ENCODE data around the gene ABHD6.
A peak's percentile ranks its signal among the peaks of the same experiment; 100 is the strongest.
"Not testable (repeated sequence)": the region's sequence is repeated elsewhere in the genome, so short reads cannot be mapped to it uniquely, and the experiment has no call there.

The ABHD6 gene, protein sequence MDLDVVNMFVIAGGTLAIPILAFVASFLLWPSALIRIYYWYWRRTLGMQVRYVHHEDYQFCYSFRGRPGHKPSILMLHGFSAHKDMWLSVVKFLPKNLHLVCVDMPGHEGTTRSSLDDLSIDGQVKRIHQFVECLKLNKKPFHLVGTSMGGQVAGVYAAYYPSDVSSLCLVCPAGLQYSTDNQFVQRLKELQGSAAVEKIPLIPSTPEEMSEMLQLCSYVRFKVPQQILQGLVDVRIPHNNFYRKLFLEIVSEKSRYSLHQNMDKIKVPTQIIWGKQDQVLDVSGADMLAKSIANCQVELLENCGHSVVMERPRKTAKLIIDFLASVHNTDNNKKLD

DNA sequence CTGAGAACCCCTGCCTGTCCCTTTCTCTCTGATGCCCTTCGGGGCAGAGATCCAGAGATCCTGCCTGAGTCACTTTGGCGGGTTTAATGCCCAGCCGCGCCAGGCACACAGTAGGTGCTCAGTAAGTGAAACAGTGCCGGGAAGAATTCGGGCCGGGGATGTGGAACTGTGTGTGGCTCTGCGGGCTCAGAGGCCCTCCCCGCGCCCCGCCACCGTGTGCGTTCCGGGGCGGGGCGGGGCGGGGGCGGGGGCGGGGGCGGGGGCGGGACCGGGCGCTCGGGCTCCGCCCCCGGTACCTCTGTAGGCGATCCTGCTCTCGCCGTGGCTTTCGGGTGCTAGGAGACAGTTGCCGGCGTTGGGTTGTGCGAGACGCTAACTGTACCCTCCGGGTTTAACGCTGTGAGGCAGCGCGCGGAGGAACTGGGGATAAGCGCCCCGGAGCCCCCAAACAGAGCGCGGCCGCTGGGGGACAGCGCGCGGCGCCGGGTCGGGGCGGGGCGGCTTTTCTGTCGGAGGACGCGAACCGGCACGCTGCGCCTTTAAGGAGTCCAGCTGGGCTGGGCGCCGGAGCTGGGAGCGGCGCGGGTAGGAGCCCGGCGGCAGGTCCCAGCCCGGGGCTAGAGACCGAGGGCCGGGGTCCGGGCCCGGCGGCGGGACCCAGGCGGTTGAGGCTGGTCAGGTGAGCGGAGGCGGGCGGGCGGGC, at the start of gene ABHD6:
Gene ABHD6 (plus strand): TSS at position 555 of the 703 bp plus-strand sequence. CDS start 18,795 bp downstream, outside the sequence.
- DNase-seq, result peak; percentile 71 to 85

DNA sequence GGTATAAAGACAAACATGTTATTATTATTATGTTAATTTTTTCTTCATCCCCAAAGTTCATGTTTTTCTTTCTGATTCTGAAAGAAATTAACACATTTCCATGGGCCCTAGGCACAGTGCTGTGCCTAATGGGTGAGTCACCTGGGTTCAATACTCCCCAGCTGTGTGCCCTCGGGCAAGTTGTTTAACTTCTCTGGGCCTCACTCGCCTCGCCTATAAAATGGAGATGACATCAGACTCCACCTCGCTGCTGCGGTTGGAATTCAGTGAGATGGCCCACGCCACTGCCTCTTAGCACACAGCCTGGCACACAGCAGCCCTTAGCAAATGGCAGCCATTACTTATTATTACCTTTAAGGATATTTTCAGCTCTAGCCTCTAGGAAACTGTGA, 49.4 kb upstream of the ABHD6 start:
- DNase-seq, result no peak

DNA sequence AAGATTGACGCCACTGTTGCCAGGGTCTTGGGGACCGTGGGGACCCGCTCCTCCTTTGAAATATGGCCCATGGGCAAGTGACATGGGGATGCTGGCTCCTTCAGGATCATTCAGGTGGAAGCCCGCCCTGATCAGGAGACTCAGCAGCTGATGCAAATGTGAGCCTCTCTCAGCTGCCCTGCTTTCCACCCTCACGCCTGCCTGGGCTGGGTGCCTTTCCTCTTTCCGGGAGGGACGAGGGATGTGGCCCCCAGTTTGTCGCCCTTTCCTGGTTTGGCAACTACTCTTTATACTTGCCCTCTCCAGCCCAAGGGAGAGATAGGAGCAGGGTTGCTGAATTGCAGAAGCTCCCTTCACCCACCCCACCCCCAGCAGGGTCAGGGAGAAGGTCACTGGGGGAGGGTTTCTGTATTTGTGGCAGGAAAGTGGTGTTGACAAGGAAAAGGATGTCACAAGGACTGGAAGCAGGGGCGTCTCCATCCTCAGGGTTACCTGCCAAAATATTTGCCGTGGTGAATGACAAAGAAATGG, 48.6 kb upstream of the ABHD6 start:
- DNase-seq, result no peak

DNA sequence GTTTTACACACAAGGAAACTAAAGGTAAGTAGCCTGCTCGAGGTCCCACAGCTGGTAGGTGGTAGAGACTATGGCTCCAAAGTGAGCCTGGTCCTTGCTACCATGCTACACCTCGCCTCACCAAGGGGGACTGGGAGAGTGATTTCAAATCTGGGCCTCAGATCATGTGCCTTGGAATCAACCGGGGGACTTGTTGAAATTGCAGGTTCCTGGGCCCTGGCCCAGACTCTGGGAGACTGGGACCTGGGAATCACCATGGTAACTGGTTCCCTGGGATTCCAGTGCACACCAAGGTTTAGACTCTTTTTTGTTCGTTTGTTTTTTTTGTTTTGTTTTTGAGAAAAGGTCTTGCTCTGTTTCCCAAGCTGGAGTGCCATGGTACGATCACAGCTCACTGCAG, 47.9 kb upstream of the ABHD6 start:
- DNase-seq, result no peak

DNA sequence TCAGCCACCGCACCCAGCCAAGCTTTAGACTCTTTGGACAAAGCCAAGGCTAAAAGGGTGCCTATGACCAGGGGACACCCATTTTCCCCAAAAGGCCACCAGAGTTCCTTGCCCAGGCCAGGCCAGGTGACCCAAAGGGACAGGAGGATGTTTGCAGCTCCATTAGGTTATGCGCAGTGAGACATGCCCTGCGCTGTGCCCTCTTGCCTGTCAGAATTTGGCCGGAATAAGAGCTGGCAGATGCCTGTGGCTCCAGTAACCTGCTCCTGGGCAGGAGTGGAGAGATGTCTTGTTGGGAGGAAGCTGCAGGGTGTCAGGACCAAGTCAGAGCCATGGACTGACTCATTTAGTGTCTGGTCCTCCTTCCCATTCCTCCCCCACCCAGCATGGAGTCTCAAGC, 47.3 kb upstream of the ABHD6 start:
- DNase-seq, result no peak

DNA sequence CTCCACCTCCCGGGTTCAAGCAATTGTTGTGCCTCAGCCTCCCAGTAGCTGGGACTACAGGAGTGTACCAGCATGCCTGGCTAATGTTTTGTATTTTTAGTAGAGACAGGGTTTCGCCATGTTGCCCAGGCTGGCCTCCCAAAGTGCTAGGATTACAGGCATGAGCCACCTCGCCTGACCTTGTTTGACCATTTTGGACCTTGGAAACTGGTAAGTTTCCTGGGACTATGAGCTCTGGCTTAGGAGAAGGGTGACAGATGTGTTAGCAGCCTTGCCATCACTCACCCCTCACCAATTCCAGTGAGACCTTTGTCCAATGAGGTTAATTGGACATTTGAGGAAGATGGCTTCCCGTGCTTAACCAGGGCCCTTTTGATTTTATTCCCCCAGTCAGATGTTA, 46.7 kb upstream of the ABHD6 start:
- no peak for DNase-seq

DNA sequence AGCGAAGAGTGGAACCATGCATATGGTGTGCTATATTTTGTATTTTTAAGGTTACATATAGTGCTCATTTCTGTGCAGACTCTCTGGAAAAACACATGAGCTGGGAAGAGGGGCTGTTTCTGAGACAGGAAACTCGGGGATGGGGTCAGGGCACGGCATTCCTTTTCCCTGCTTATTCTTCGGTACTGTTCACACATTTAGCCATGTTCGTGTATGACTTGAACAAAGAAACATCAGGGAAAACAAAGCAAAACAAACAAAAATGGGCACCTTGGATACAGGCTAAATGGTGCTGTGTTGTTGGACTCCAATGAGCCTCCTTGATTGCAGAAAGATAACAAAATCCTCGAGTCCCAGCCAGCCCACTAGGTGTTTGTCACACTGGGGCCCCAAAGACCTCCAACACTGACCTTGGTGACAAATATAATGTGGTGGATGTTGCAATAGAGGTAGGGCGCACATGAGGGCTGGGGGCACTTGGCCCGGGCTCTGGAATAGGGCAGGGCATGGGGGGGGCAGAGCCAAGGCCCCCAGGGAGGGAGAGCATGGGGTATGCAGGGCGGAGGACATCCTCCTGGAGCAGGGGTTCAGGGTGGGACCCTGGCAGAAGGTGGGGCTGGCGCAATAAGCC, 46.1 kb upstream of the ABHD6 start:
- DNase-seq, result no peak

DNA sequence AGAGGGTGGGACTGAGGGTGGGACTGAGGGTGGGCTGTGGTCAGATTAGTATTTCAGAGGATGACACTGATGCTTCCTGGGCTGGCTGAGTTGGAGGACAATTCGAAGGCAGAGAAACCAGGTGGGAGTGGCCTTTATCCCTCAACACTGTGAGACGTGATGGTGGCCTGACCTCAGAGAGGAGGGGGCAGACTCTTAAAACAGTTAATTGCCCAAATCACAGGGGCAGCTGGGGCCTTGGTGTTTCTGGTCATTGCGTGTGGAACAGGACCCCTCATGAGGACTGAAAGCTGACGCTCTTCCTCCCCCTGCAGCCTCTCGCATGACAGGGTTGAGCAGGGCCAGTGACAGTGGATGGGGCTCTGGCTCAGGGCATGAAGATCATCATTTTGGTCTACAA, 45.5 kb upstream of the ABHD6 start:
- DNase-seq, result no peak

DNA sequence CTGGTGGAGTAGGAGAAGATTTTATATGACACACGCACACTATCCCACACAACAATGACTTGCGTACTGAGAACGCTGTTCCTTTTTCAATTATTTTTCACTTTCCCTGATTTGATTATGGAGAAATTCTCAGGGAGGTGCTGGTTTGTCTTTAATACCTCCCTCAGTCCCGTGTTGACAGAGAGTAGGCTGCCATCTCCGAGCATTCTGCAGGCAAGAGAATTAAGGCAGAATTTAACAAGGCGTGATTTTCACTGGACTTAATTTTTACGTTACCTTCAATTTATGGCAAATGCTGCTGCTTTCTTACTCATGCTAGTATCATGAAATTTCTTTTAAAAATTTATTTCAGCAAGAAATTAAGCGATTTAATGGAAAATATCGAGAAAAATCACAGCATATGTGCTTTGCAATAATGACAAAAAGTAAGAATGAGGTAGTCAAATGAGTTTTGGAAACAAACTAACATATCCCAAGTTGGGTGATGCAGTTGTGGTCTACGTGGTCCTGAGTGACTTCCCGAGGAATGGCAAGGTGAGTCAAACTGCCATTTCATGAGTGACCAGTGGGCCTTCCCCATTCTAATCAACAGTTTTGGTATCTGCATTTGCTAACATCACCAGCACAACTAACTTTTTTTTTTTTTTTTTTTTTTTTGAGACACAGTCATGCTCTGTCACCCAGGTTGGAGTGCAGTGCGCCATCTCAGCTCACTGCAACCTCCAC, 43.7 kb upstream of the ABHD6 start:
- no peak for DNase-seq

DNA sequence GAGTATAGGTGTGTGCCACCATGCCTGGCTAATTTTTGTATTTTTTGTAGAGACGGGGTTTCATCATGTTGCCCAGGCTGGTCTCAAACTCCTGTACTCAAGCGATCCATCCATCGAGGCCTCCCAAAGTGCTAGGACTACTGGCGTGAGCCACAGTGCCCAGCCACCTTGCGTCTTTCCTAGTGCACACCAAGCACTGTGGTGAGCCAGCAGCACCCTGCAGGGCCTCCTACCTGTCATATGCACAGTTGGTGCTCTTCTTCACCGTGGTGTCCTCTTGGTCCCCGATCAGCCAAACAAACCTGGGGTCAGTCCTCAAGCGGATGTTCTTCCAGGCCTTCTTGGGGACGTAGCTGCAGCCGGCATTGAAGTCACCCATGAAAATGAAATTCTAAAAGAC, 40.0 kb upstream of the ABHD6 start:
- DNase-seq, result no peak

DNA sequence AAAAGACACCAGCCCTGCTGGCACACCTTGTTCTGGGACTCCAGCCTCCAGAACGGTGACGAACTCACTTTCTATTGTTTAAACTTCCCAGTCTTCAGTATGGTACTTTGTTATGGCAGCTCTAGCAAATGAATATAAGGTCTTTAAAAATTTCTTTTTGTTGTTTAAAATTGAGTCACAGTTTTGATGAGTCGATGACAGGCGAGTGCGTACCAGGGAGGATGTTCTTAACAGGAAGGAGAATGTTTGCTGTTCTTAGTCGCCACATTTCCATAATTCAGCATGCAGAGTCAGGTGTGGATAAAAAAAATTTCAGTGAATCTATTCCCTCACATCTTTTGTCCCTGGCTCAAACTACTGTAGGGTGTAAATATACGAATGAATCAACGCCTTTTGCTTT, 39.2 kb upstream of the ABHD6 start:
- DNase-seq, result no peak

DNA sequence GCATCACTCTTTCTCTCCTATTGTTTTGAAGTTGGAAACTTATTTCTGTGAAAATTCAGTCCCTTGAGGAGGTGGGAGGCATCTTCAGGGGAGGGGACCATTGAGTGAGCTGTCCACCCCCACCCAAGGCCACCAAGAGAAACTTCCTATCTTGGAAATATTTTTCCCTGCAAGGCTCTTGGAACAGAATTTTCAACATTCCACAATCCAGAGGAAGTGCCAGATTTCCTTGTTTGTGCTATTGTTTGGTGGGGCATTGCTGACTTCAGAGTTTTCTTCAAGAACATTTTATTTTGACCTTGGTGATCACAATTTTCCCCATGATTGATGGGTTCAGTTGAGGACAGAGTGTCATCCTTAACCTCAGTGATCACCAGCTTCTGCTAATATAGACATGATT, 38.8 kb upstream of the ABHD6 start:
- no peak for DNase-seq

DNA sequence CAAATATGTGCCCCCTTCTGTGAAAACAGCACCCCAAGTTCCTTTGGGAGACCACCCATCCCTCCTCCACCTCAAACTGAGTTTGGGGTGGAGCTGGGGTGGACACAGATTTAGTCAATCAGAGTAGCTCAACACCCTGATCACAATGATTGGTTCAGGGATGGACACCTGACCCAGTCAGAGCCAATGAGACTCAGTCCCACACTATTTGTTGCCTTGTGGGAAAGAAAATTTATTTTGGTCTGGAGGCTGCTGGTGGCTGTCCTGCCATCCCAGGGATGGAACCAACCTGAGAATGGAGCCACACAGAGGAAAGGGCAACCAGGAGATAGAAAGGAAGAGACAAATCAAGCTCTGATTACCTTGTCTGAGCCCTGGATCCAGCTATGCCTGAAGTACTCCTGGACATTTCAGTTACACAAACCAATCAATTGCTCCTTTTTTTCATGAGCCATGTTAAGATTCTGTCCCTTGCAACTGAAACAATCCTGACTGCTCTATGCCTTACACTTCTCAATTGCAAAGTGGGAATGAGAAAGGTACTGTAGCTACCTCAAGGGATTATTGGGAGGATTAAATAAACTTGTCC, 37.4 kb upstream of the ABHD6 start:
- DNase-seq, result no peak

DNA sequence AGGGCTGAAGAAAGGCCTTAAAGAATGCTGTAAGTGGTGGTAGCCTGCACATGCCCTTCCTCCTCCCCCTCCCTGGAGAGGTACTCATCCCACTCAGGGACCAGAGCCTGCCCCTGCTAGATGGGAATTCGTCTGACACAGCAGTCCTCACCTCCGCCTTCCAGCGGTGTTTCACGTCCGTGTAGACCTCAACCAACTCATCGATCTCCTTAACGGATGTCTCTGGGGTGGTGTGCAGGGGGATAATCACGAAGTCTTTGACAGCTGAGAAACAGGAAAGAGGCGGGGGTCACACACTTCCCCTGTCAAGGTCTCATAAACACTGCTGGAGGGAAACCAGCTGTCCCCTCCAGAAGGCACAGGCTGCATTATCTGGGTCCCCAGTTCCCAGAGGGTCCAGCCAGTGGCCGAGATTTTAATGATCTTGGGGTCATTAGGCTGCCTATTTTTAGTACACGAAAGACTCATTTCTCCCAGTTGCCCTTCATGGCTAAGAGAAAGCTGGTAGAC, 36.7 kb upstream of the ABHD6 start:
- no peak for DNase-seq

DNA sequence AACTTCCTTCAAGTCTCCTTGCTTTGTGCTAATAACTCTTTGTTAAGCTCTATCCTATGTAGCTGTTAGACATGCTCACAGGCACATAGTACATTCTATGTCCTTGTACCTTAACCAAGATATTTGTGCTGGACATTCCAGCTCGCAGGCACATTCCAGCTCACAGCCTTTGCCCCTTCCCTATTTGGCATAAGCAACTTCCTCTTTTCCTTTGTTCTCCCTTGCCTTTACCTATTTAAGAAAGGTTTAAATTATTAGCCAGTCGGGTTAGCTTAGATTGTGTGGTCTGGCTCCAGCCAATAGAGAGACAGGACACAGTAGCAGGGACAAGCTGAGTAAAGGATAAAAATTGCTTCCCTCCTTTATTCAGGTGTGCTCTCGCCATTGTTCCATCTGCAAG, 36.1 kb upstream of the ABHD6 start:
- DNase-seq, result not testable (repeated sequence)

DNA sequence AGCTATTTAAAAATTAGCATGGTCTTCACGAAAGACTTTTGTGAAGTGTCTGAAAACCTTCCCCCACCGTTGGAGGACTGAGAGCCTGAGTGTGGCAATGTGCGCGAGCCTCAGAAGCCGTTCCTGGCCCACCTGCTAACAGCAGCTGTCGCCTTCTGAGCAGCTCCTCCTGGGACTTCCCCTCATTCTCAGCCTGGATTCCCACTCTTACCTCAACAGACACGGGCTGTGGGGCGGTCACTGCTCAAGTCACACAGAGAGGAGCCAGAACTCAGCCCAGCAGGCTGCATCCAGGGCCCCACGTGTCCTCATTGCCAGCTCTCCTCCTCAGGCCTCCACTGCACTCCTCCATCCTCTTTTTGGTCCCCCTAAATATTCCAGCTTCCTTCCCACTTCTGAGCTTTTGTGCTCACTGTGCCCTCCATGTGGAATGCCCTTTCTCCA, 34.7 kb upstream of the ABHD6 start:
- peak in 1 of 2 donors; percentile 9 for DNase-seq

DNA sequence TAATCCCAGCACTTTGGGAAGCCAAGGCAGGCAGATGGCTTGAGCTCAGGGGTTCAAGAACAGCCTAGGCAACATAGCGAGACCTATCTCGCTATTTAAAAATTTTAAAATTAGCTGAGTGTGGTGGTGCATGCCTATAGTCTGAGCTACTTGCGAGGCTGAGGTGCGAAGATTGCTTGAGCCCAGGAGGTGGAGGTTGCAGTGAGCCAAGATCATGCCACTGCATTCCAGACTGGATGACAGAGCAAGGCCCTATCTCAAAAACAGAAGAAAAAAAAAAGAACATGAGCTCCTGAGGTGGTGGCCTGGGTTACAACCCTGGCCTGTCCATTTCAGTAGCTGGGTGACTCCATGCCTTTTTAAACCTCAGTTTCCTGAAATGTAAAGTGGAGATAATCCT, 34.1 kb upstream of the ABHD6 start:
- no peak for DNase-seq

DNA sequence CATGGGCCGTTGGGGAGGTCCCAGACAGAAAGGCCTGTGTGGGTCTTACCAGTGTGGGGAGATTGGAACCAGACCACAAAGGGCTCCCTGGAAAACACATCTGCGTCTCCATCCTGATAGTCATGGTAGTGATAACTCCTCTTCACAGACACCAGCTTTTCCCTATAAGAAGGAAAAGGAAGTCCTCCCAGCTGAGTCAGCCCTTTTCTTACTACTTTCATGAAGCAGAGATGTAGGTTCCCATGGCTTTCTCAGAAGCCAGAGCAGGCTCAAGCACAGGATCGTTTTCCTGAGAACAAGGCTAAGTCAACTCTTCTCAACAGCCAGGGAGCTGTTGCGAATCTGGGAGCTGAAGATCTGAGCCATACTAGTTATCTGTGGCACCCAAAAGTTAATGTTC, 32.9 kb upstream of the ABHD6 start:
- DNase-seq, result no peak

DNA sequence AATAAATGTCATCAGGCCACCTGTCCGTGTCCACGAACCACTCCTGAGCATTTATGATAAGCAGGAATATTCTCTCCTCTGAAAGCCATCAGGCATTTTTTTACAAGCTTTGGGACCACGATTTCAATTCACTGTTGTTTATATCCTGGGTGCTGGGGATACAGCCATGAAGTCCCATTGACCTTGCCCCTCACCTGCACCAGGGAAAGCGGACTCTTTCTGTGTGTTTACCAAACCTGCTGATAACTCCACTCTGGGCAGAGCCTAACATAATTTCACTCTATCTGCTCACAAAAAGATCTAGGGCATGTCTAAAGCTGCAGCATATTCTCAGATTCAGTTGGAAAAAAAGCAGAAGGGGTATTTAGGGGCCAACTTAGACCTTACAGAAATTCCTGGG, 31.6 kb upstream of the ABHD6 start:
- DNase-seq, result no peak

DNA sequence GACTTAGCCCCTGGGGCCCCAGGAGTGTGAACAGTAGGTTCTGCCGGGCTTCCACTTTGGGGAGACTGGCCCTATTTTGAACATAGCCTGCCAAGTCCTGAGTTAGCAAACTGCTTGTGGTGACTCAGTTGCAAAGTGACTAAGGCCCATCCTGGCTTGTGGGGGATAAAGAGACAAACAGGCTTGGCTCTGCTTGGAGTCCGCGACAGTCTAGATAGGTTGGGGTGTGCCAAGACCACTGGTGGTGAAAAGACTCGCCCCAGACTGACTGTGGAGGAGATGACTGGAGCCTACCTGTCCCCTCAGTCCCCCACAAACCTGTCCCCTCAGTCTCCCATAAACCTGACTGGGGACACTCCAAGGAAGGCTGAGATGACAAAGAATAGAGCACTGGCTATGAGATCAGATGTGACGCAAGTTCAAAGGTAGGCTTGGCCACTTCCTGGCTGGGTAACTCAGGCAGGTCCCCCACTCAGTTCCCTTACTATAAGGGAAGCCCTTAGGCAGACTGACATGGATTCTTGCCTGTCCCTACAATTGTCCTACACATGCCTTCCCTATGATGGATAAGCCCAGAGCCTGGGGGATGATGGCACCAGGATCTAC, 31.1 kb upstream of the ABHD6 start:
- DNase-seq, result no peak

DNA sequence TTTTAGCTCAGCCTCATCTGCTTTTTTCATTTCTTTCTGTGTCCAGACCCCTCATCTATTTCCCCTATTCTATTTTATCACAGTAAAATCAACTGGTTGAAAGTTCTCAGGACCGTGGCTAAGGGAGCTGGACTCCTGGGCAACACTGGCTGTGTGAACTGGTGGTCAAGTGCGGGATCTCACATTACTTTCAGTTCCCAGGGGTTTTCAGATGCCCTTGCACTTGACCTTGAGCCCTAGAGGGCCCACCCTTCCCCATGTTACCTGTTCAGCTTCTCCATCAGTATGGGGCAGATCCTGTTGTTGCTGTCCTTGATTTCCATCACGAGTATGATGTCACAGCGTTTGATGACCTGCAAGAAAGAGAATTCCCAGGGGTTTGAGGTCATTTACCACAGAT, 29.6 kb upstream of the ABHD6 start:
- DNase-seq, result no peak

DNA sequence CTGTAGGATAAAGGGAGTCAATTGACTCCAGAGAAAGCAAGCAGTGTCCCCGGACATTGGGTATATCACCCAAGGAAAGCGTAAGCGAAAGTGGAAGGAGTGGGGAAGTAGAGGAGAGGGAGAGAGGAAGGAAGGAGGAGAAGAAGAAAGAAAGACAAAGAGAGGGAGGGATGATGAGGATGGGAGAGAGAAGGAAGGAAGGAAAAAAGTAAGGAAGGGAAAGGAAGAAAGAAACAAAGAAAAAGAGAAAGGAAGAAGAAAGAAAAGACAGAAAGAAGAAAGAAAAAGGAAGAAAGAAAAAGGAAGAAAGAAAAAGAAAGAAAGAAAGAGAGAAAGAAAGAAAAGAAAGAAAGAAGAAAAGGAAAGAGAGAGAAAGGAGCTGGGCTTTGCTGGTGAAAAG, 27.7 kb upstream of the ABHD6 start:
- DNase-seq, result no peak
